ENCODE results near the gene SEC24B.
"Not testable (repeated sequence)": the region's sequence is repeated elsewhere in the genome, so short reads cannot be mapped to it uniquely, and the experiment has no call there.

- not testable (repeated sequence) for TF ChIP-seq CTCF, EZH2phosphoT487 (IDR thresholded peaks at IDR 0.05)
Observed at GRCh38 chr4:109579997-109580396, 146.4 kb downstream of the SEC24B start.
